Dendritic cell treated with granulocyte-macrophage colony-stimulating factor and Interleukin-4, amounts not matched to agents 40 ng/mL and 50 ng/mL, for 4 days (primary cell): Measurements from ENCODE around the gene CCSER1.
"Not testable (repeated sequence)": the region's sequence is repeated elsewhere in the genome, so short reads cannot be mapped to it uniquely, and the experiment has no call there.

ENCODE experiments used
- H3K27ac Mint-ChIP-seq: one replicate; pipeline ENCODE4 v1.8.0; 2022; ENCODE audit warnings: mild to moderate bottlenecking, mixed read lengths
- H3K27me3 Mint-ChIP-seq: one replicate; pipeline ENCODE4 v1.8.0; 2022; ENCODE audit warnings: mild to moderate bottlenecking, mixed read lengths
- H3K36me3 Mint-ChIP-seq: one replicate; pipeline ENCODE4 v1.8.0; 2022; ENCODE audit warnings: low read depth, mixed read lengths
- H3K4me1 Mint-ChIP-seq: one replicate; pipeline ENCODE4 v1.8.0; 2022; ENCODE audit warnings: low read depth, mixed read lengths
- H3K4me3 Mint-ChIP-seq: one replicate; pipeline ENCODE4 v1.8.0; 2022; ENCODE audit warnings: mild to moderate bottlenecking, moderate library complexity, mixed read lengths
- H3K9me3 Mint-ChIP-seq: one replicate; pipeline ENCODE4 v1.8.0; 2022; ENCODE audit warnings: mixed read lengths
- intact Hi-C: fragments of 100-400 bp; cut with micrococcal nuclease; formaldehyde crosslinking; loops from one replicate; pipeline ENCODE4 v1.15.0; 2022

CCSER1 gene

GRCh38 chr4:91094220-91094619, 967.0 kb downstream of the CCSER1 start:
- peaks cover 31% of the 10 kb centered on the region for H3K9me3 Mint-ChIP-seq
- H3K4me3 Mint-ChIP-seq, H3K4me1 Mint-ChIP-seq, H3K27ac Mint-ChIP-seq, H3K27me3 Mint-ChIP-seq, H3K36me3 Mint-ChIP-seq, intact Hi-C loops: not testable (repeated sequence)

DNA sequence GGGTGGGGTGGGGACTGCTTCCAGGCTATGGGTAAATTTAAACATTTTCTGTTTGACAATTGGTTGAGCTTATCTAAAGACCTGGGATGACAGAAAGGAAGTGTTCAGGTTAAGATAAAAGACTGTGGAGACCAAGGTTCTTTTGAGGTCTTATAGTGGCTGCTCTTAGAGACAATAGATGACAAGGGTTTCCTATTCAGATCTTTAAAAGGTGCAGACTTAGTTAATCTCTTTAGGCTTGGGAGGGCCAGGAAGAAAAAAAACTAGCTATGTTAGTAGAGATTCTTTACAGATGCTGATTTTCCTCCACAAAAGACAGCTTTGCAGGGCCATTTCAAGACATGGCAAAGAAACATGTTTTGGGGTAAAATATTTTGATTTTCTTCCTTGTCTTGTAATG, 972.5 kb downstream of the CCSER1 start:
- H3K4me1 Mint-ChIP-seq, result no peaks in the 10 kb centered on the region
- H3K9me3 Mint-ChIP-seq, result peaks cover 37% of the 10 kb centered on the region
- intact Hi-C loops, result no loop called here
- no peak overlapping the region for H3K27ac Mint-ChIP-seq
- H3K36me3 Mint-ChIP-seq, result no peaks in the 10 kb centered on the region
- H3K27me3 Mint-ChIP-seq, result no peaks in the 10 kb centered on the region
- no peak overlapping the region for H3K4me3 Mint-ChIP-seq

- intact Hi-C loops, result no loop called here
- Mint-ChIP-seq H3K9me3 (peaks cover 23% of the 10 kb centered on the region), H3K27ac (no peak overlapping the region), H3K4me1 (no peaks in the 10 kb centered on the region), H3K4me3 (no peak overlapping the region), H3K27me3 (no peaks in the 10 kb centered on the region), H3K36me3 (no peaks in the 10 kb centered on the region)
Measured at GRCh38 chr4:91108751-91109150, 981.6 kb downstream of the CCSER1 start.

GRCh38 chr4:91111556-91111955, 984.4 kb downstream of the CCSER1 start:
- intact Hi-C loops, result no loop called here
- no peak overlapping the region for H3K27ac Mint-ChIP-seq
- H3K27me3 Mint-ChIP-seq, result no peaks in the 10 kb centered on the region
- H3K4me1 Mint-ChIP-seq, result no peaks in the 10 kb centered on the region
- H3K9me3 Mint-ChIP-seq, result peaks cover 2% of the 10 kb centered on the region
- H3K4me3 Mint-ChIP-seq, result no peak overlapping the region
- H3K36me3 Mint-ChIP-seq, result no peaks in the 10 kb centered on the region

- H3K27ac Mint-ChIP-seq, result no peak overlapping the region
- intact Hi-C loops, result no loop called here
- H3K4me1 Mint-ChIP-seq, result no peaks in the 10 kb centered on the region
- no peaks in the 10 kb centered on the region for H3K27me3 Mint-ChIP-seq
- H3K36me3 Mint-ChIP-seq, result no peaks in the 10 kb centered on the region
- H3K9me3 Mint-ChIP-seq, result no peaks in the 10 kb centered on the region
- no peak overlapping the region for H3K4me3 Mint-ChIP-seq
Measured at GRCh38 chr4:91113130-91113706, 986.0 kb downstream of the CCSER1 start.

DNA sequence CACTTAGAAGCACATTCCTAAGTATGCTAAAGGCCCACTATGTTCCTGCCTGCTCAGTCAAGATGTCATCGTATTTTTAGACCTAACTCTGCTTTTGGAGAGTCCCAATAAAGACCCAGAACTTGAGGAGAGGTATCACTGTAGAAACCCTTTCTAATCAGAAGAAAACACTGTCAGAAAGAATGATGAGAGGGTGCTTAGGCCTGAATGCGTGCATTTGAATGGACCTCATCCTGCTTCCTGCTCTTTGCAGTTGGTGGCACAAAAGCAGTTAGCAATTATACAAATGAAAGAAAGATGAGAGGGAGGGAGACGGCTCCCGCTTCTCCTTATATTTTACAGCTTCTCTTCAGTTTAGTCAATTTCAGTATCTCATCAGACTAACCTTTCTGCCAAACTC, 987.2 kb downstream of the CCSER1 start:
- H3K36me3 Mint-ChIP-seq, result no peaks in the 10 kb centered on the region
- H3K4me1 Mint-ChIP-seq, result no peaks in the 10 kb centered on the region
- H3K4me3 Mint-ChIP-seq, result no peak overlapping the region
- H3K9me3 Mint-ChIP-seq, result no peaks in the 10 kb centered on the region
- H3K27me3 Mint-ChIP-seq, result no peaks in the 10 kb centered on the region
- H3K27ac Mint-ChIP-seq, result no peak overlapping the region
- intact Hi-C loops, result no loop called here

- Mint-ChIP-seq H3K9me3 (no peaks in the 10 kb centered on the region), H3K27ac (no peak overlapping the region), H3K36me3 (no peaks in the 10 kb centered on the region), H3K4me3 (no peak overlapping the region), H3K27me3 (no peaks in the 10 kb centered on the region), H3K4me1 (no peaks in the 10 kb centered on the region)
- intact Hi-C loops, result no loop called here
Measured at GRCh38 chr4:91116861-91117260, 989.7 kb downstream of the CCSER1 start.

DNA sequence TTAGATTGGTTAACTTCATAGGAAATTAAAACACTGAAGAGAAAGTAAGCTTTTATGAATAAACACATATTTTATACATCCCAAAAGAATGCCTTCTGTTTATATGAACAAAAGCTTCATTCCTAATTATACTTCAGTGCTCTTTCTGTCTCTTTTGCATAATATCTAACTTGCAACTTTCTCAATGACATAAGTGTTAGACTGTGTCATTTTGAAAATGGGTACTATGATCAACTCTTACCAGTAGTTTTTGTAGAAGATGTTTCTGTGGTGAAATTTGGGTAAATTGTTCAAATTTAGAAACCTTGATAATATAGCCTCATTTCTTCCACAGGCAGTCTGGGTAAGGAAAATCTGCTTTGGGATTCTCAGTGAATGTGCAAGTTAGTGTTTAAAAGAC, 991.4 kb downstream of the CCSER1 start:
- H3K4me1 Mint-ChIP-seq, result no peaks in the 10 kb centered on the region
- intact Hi-C loops, result no loop called here
- no peaks in the 10 kb centered on the region for H3K27me3 Mint-ChIP-seq
- H3K36me3 Mint-ChIP-seq, result no peaks in the 10 kb centered on the region
- no peak overlapping the region for H3K27ac Mint-ChIP-seq
- no peak overlapping the region for H3K4me3 Mint-ChIP-seq
- no peaks in the 10 kb centered on the region for H3K9me3 Mint-ChIP-seq

DNA sequence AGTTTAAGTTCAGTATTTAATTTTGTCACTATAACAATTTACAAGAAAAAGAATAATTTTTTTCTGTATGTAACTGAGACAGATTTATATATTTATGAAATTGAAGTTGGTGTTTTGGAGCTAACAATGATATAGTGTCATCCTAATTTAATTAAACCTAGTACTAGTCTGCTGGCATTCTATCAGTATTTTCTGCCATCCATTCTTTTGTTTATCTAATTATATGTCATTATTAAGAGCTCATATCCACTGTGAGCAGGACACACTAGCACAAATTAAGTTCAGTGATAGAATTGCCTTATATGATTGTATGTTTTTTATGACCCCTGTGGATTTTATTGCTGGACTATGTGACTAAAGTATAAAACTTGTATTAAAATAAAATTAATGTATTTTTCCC, 996.5 kb downstream of the CCSER1 start:
- no peak overlapping the region for H3K4me3 Mint-ChIP-seq
- H3K27ac Mint-ChIP-seq, result no peak overlapping the region
- no peaks in the 10 kb centered on the region for H3K36me3 Mint-ChIP-seq
- H3K9me3 Mint-ChIP-seq, result no peaks in the 10 kb centered on the region
- no peaks in the 10 kb centered on the region for H3K27me3 Mint-ChIP-seq
- intact Hi-C loops, result no loop called here
- no peaks in the 10 kb centered on the region for H3K4me1 Mint-ChIP-seq

DNA sequence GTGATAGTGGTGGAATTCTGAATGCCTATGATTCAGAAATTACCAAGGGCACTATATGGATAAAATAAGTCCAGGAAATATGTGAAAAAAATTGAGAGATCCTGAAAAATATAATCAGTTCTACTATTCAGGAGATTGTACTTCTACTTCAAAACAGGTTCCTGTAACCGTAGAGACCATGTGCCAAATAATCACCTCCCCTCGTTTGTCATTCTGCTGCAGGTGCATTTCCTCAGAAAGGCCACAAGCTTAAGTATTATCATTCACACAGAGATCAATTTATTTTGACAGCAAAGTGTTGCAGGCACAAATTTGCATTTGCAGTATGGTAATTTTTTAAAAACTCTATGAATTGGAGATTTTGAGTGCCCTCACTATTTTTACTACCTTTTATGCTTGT, 1000.0 kb downstream of the CCSER1 start:
- Mint-ChIP-seq H3K4me3 (no peak overlapping the region), H3K9me3 (no peaks in the 10 kb centered on the region), H3K27me3 (no peaks in the 10 kb centered on the region), H3K4me1 (no peaks in the 10 kb centered on the region), H3K36me3 (no peaks in the 10 kb centered on the region), H3K27ac (no peak overlapping the region)
- intact Hi-C loops, result no loop called here

DNA sequence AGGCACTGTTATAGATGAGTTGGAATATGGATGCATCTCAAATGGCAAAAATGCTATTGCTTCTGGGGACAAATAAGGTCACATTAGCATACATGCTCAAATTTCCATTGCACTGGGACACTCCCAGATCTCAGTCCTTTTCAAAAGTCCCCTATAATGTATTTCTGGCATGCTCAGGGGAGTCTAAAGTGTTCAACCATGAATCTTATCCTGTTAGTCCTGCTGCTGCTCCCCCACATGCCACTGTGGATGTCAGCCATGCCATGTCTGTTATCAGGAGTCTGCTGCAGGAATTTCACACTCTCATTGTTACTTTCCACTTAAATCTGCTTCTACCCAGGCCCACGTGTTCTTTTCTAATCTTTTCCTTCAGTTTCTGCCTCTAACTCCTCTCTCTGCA, 1000.6 kb downstream of the CCSER1 start:
- H3K36me3 Mint-ChIP-seq, result no peaks in the 10 kb centered on the region
- no peak overlapping the region for H3K4me3 Mint-ChIP-seq
- no peaks in the 10 kb centered on the region for H3K4me1 Mint-ChIP-seq
- peaks cover 2% of the 10 kb centered on the region for H3K9me3 Mint-ChIP-seq
- no peaks in the 10 kb centered on the region for H3K27me3 Mint-ChIP-seq
- H3K27ac Mint-ChIP-seq, result no peak overlapping the region
- intact Hi-C loops, result no loop called here

- H3K9me3 Mint-ChIP-seq, result peaks cover 8% of the 10 kb centered on the region
- no peak overlapping the region for H3K27ac Mint-ChIP-seq
- H3K4me3 Mint-ChIP-seq, result no peak overlapping the region
- no peaks in the 10 kb centered on the region for H3K4me1 Mint-ChIP-seq
- H3K36me3 Mint-ChIP-seq, result no peaks in the 10 kb centered on the region
- H3K27me3 Mint-ChIP-seq, result no peaks in the 10 kb centered on the region
- intact Hi-C loops, result no loop called here
Measured at GRCh38 chr4:91128519-91128918, 1001.3 kb downstream of the CCSER1 start.

- H3K9me3 Mint-ChIP-seq, result peaks cover 44% of the 10 kb centered on the region
- H3K27me3 Mint-ChIP-seq, result no peaks in the 10 kb centered on the region
- no peak overlapping the region for H3K4me3 Mint-ChIP-seq
- no peaks in the 10 kb centered on the region for H3K36me3 Mint-ChIP-seq
- intact Hi-C loops, result no loop called here
- no peak overlapping the region for H3K27ac Mint-ChIP-seq
- no peaks in the 10 kb centered on the region for H3K4me1 Mint-ChIP-seq
Measured at GRCh38 chr4:91147067-91147466, 1019.9 kb downstream of the CCSER1 start.

GRCh38 chr4:91154041-91154440, 1026.8 kb downstream of the CCSER1 start:
- H3K4me1 Mint-ChIP-seq, intact Hi-C loops, H3K27me3 Mint-ChIP-seq, H3K27ac Mint-ChIP-seq, H3K4me3 Mint-ChIP-seq, H3K36me3 Mint-ChIP-seq: not testable (repeated sequence)
- H3K9me3 Mint-ChIP-seq, result peaks cover 45% of the 10 kb centered on the region

DNA sequence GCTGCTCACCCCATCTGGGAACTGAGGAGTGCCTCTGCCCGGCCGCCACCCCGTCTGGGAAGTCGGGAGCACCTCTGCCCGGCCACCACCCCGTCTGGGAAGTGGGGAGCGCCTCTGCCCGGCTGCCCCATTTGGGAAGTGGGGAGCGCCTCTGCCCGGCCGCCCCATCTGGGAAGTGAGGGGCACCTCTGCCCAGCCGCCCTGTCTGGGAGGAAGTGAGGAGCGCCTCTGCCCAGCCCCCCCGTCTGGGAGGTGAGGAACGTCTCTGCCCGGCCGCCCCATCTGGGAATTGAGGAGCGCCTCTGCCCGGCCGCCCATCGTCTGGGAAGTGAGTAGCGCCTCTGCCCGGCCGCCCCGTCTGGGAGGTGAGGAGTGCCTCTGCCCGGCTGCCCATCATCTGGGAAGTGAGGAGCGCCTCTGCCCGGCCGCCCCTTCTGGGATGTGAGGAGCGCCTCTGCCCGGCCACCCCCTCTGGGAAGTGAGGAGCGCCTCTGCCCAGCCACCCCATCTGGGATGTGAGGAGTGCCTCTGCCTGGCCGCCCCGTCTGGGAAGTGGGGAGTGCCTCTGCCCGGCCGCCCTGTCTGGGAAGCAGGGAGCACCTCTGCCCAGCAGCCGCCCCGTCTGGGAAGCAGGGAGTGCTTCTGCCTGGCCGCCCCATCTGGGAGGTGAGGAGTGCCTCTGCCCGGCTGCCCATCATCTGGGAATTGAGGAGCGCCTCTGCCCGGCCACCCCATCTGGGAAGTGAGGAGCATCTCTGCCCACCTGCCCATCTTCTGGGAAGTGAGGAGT, 1040.9 kb downstream of the CCSER1 start:
- intact Hi-C loops, H3K4me3 Mint-ChIP-seq, H3K27ac Mint-ChIP-seq, H3K36me3 Mint-ChIP-seq, H3K4me1 Mint-ChIP-seq, H3K27me3 Mint-ChIP-seq: not testable (repeated sequence)
- peaks cover 36% of the 10 kb centered on the region for H3K9me3 Mint-ChIP-seq
